ENCODE data around the gene ANKRD28.
"Not testable (repeated sequence)": the region's sequence is repeated elsewhere in the genome, so short reads cannot be mapped to it uniquely, and the experiment has no call there.

Gene ANKRD28

GRCh38 chr3:15769256-15769915 is 28.4 kb downstream of the ANKRD28 start:
- DNase-seq, result peak; percentile 33

DNA sequence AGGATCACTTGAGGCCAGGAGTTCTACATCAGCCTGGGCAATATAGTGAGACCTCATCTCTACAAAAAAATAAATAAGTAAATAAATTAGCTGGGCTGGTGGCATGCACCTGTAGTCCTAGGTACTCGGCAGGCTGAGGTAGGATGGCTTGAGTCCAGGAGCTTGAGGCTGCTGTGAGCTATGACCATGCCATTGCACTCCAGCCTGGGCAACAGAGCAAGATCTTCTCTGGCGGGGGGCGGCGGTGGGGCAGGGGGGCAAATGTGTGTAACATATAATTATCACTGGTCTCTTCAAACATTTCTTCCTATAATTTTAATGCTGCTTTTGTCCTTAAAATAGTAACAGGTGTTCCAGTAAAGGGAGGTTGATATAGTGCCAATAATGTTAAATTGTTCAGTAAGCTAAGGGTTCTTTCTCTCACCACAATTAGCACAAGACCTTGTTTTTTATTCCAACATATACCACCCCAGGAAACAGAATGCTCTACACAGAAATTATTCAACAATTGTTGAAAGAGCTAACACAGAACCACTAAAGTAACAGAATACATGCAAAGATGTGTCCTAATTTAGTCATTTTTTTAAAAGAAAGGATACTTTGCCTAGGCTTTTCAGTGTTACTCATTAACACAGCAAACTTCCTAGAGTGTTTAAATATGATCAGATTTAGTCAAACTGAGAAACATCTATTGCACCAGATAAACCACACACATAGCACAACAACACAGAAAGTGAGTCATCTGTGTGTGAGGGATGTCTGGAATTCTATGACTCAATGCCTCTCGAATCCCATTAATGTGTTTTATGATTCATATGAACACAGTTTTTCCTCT is 29.1 kb downstream of the ANKRD28 start:
- peak; percentile 98 for DNase-seq

GRCh38 chr3:15766406-15766805 is 31.4 kb downstream of the ANKRD28 start:
- no peak for DNase-seq

DNA sequence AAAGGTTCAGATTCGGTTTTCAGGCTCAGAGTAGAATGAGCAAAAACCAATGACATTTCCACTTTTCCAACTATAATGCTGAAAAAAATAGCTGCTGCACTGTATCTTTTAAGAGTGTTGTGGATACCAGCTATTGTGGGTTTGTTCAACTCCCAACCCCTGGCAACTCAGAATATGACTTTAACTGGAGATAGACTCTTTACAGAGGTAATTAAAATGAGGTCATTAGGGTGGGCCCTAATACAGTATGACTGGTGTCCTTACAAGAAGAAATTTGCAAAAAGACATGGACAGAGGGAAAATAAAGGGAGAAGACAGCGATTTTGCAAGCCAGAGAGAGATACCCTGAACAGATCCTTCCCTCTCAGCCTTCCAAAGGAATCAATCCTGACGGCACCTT is 39.5 kb downstream of the ANKRD28 start:
- no peak for DNase-seq

- DNase-seq, result no peak
Observed at GRCh38 chr3:15757824-15758223, 40.0 kb downstream of the ANKRD28 start.

DNA sequence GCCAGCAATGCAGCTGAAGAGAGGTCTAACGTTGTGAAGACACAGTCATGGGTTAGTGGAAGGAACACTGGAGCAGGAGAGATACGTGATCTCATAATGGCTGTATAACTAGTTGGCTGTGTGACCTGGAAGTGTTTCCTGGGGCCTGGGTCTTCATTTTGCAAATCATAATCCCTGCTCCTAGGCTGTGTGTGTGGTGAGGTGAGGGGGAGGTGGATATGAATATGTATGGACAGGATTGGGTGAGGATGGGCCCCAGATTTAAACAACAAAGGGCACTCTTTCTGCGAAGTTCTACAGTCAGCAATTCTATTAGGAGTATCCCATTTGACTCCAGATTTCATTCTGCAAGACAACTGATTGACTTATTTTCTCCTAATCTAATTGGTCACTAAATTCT is 41.3 kb downstream of the ANKRD28 start:
- DNase-seq, result no peak

DNA sequence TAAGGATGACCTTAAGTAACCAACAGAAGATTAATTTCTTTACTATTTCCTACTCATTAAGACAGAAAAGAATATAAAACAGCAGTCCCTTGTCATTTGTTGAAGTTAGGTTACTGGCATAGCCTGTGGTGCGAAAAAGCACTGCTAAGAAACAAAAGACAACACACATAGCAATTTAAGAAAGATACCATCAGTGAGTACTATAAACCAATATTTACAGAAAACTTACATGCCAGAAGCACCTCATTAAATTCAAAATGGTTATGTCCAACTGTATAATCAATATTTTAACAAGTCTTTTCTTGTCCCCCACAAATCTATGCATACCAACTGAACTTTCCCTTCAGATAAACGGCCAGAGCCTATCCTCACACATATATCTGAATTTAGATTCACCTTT is 42.0 kb downstream of the ANKRD28 start:
- no peak for DNase-seq

DNA sequence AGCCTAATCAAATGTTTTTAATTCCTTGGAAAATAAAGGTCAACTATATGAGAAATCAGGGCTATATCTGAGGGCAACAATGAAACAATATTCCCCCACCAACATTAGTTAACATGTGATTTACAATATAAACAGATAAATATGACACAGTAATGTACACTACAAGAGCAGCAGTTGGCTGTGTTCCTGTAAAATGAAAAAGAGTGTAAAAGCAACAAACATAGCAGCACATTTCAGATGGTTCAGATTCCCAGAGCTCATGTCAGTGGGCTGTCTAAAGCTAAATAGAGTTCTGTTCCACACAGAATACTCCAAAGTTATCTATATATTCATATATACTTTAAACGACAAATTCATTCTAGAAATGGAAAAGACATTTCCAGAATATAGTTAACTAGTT is 42.6 kb downstream of the ANKRD28 start:
- no peak for DNase-seq

DNA sequence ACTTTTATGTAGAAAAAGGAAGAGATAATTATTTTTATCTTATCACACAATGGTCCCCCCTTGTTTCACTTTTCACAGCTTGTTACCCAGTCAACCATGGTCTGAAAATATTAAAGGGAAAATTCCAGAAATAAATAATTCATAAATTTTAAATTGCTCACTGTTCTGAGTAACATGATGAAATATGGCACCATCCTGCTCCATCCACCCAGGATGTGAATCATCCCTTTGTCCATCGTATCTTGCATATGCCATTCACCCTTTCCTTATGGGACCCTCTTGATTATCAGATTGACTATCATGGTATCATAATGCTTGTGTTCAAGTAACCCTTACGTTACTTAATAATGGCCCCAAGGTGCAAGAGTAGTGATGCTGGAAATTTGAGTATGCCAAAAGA is 43.7 kb downstream of the ANKRD28 start:
- peak; percentile 69 for DNase-seq

- no peak for DNase-seq
Observed at GRCh38 chr3:15753056-15753710, 44.6 kb downstream of the ANKRD28 start.

- DNase-seq, result no peak
Observed at GRCh38 chr3:15750879-15751278, 46.9 kb downstream of the ANKRD28 start.

- DNase-seq, result no peak
Observed at GRCh38 chr3:15750143-15750542, 47.6 kb downstream of the ANKRD28 start.

DNA sequence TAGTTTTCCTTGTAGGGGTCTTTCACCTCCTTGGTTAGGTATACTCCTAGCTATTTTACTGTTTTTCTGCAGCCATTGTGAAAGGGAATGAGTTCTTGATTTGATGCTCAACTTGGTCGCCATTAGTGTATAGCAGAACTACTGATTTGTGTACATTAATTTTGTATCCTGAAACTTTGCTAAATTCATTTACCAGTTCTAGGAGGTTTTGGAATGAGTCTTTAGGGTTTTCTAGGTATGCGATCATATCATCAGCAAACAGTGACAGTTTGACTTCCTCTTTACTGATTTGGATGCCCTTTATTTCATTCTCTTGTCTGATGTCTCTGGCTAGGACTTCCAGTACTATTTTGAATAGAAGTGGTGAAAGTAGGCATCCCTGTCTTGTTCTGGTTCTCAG is 51.9 kb downstream of the ANKRD28 start:
- not testable (repeated sequence) for DNase-seq

- no peak for DNase-seq
Observed at GRCh38 chr3:15744176-15744575, 53.6 kb downstream of the ANKRD28 start.

- no peak for DNase-seq
Observed at GRCh38 chr3:15743587-15744009, 54.2 kb downstream of the ANKRD28 start.

GRCh38 chr3:15742236-15742635 is 55.5 kb downstream of the ANKRD28 start:
- DNase-seq, result not testable (repeated sequence)

- not testable (repeated sequence) for DNase-seq
Observed at GRCh38 chr3:15738616-15739005, 59.2 kb downstream of the ANKRD28 start.

DNA sequence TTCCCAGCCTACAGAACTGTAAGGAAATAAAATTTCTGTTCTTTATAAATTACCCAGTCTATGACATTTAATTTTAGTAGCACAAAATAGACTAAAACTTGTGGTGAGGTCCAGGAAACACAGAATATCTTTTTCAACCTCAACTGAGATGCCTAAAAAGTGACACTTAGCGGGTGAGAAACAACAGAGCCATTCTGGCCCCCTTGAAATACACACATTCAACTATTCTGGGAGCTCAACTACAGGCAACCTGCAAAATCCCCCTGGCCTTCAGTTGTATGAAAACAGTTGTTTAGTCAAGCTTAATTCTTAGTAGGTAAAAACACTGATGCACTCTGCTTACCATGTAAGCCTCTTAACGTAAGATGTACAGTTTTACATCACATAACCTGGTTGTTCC is 66.8 kb downstream of the ANKRD28 start:
- no peak for DNase-seq

DNA sequence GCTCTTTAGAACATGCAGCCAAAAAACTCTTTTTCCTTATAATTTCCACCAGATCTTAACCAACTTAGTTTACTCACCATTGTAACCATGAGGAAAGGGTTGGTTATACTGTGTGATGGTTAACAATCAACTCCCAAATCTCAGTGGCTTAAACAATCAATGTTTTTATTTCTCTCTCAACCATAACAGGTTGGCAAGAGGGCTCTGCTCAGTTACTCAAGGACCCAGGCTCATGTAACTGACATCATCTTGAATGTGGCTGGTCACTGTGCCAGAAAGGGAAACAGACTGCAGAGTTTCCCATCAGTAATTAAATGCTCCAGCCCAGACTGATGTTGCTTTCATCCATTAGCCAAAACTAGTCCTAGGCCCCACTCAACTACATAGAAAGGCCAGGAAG is 69.0 kb downstream of the ANKRD28 start:
- no peak for DNase-seq

DNA sequence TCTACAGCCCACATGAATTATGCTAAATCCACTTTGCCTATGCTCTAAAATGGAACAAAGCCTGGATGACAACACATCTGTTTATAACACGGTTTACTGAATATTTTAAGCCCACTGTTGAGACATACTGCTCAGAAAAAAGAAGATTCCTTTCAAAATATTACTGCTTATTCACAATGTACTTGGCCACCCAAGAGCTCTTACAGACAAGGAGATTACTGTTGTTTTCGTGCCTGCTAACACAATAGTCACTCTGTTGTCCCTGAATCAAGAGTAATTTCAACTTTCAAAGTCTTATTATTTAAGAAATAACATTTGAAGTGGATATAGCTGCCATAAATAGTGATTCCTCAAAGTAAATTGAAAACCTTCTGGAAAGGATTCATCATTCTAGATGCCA is 70.9 kb downstream of the ANKRD28 start:
- no peak for DNase-seq

GRCh38 chr3:15726043-15726442 is 71.7 kb downstream of the ANKRD28 start:
- peak; percentile 38 for DNase-seq

DNA sequence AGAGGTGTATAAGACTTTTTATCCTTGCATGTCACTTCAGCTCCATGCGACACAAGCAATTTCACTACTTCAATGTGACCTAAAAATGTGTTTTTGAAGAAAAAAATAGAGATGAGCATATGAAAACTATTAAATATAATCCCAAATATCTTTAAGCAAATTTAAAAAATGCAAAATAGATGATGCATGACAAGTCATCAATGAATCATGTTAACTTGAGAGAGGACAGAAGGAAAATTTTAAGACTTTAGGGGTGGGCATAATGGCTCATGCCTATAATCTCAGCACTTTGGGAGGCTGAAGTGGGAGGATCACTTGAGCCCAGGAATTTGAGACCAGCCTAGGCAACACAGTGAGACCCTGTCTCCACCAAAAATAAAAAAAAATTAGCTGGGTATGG is 73.3 kb downstream of the ANKRD28 start:
- DNase-seq, result no peak

DNA sequence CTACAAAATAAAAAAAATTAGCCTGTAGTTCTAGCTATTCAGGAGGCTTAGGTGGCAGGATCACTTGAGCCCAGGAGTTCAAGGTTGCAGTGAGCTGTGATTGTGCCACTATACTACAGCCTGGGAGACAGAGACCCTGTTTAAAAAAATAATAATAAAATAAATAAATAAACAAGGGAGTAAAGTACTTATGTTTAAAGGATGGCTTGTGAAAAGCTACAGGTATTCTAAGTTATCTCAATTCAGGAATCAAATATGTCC is 74.2 kb downstream of the ANKRD28 start:
- no peak for DNase-seq
